K562 (cell line): ENCODE measurements around the gene RHD. TPM values are rescaled to one million over a fixed set of nuclear protein-coding genes. Genes with fewer than 3 reads are reported as not detected.

Experiments used
- ATF4 ChIP-seq: fragments of 450-650 bp; formaldehyde crosslinking; IDR thresholded peaks from 2 replicates; pipeline ENCODE4 v1.4.0; 2022; ENCODE audit warnings: mild to moderate bottlenecking, moderate library complexity
- ATF6 ChIP-seq: sonication (generic); formaldehyde crosslinking; IDR thresholded peaks from 2 replicates; pipeline ENCODE4 v1.4.0; 2020; ENCODE audit warnings: mild to moderate bottlenecking, missing genetic modification reagents
- BCOR ChIP-seq: fragments of 450-650 bp; IDR thresholded peaks from 2 replicates; pipeline ENCODE4 v1.6.1; 2016
- C11orf30 ChIP-seq: fragments of 450-650 bp; IDR thresholded peaks from 2 replicates; pipeline ENCODE4 v1.6.1; 2016; ENCODE audit warnings: low read depth, mild to moderate bottlenecking
- CREM ChIP-seq: IDR thresholded peaks from 2 replicates; pipeline ENCODE4 v1.6.1; 2014; ENCODE audit warnings: antibody characterized with exemption, low read depth
- ESRRA ChIP-seq: fragments of 450-650 bp; IDR thresholded peaks from 2 replicates; pipeline ENCODE4 v1.6.1; 2014; ENCODE audit warnings: low read depth, mild to moderate bottlenecking, moderate library complexity, borderline replicate concordance
- ETS1 ChIP-seq: conservative IDR thresholded peaks from 2 replicates; pipeline ENCODE4 v1.6.1; 2011; ENCODE audit warnings: low read depth, mild to moderate bottlenecking, low read length; ENCODE audit not compliant: control insufficient read depth
- EWSR1 ChIP-seq: fragments of 450-650 bp; IDR thresholded peaks from 2 replicates; pipeline ENCODE4 v1.6.1; 2018; ENCODE audit warnings: borderline replicate concordance, mild to moderate bottlenecking, low read depth, moderate library complexity; ENCODE audit not compliant: partially characterized antibody
- FOXJ3 ChIP-seq: sonication (generic); formaldehyde crosslinking; IDR thresholded peaks from 2 replicates; pipeline ENCODE4 v1.4.0; 2020; ENCODE audit warnings: mild to moderate bottlenecking, missing genetic modification reagents
- GTF2E2 ChIP-seq: fragments of 200-800 bp; sonication (Bioruptor generic); IDR thresholded peaks from 2 replicates; pipeline ENCODE4 v1.6.1; 2016; ENCODE audit warnings: missing genetic modification characterization, missing compliant biosample characterization
- HBP1 ChIP-seq: fragments of 450-650 bp; formaldehyde crosslinking; IDR thresholded peaks from 2 replicates; pipeline ENCODE4 v1.4.0; 2022; ENCODE audit warnings: missing genetic modification characterization
- MAZ ChIP-seq, 2 experiments: fragments of 450-650 bp in 1 of 2; sonication (generic) in 1 of 2; formaldehyde crosslinking; IDR thresholded peaks in 1 of 2; conservative IDR thresholded peaks in 1 of 2; 2 replicates each; pipeline versions ENCODE4 v1.4.0 to v1.5.0; 2020; ENCODE audit warnings: mild to moderate bottlenecking in 1 of 2, missing genetic modification reagents in 1 of 2
- MNT ChIP-seq, 2 experiments: fragments of 450-650 bp; conservative IDR thresholded peaks; 2 replicates each; pipeline ENCODE4 v1.6.1; 2017; ENCODE audit warnings: mild to moderate bottlenecking in 2 of 2, moderate library complexity in 2 of 2
- POLR2B ChIP-seq: fragments of 450-650 bp; IDR thresholded peaks from 2 replicates; pipeline ENCODE4 v1.6.1; 2018; ENCODE audit warnings: low read depth; ENCODE audit not compliant: partially characterized antibody
- ZNF134 ChIP-seq: fragments of 250-450 bp; sonication (Bioruptor Pico); conservative IDR thresholded peaks from 2 replicates; pipeline ENCODE4 v1.4.0; 2020
- ZNF395 ChIP-seq: fragments of 200-800 bp; sonication (Bioruptor generic); IDR thresholded peaks from 2 replicates; pipeline ENCODE4 v1.6.1; 2017; ENCODE audit warnings: missing genetic modification characterization, missing compliant biosample characterization
- polyA plus RNA-seq, 8 experiments: library from polyadenylated mRNA; depleted of rRNA in 4 of 8; stranded (reverse) in 5 of 8; unstranded in 3 of 8; fragments of >200 nt; fragmentation: Nextera tagmentation in 2 of 8; fragmentation: Illumina TruSeq in 1 of 8; extraction: Ambion mirVana in 2 of 8; extraction: Trizol in 1 of 8; gene quantifications; 2 replicates each; pipeline versions ENCODE4 v1.2.1 to v1.2.3, GENCODE V29; 2011 to 2014; ENCODE audit warnings: inconsistent platforms in 1 of 8, missing spikeins in 1 of 8
- total RNA-seq, 7 experiments: library from RNA; depleted of rRNA in 6 of 7; stranded (reverse); fragments of >200 nt in 6 of 7; fragmentation: Illumina TruSeq in 2 of 7; extraction: Trizol in 2 of 7; gene quantifications; 2 replicates each; pipeline versions ENCODE4 v1.2.1 to v1.2.3, GENCODE V29; 2011 to 2021; ENCODE audit warnings: low replicate concordance in 1 of 7

The RHD gene
- total and polyA plus RNA-seq, 9 of the 15 experiments (the other 6 are each of a cell fraction or from before 2014, with no cell fraction given) = 8.8 to 32.4 (median 15.0) TPM

GRCh38 chr1:25338188-25338981 lies 66.1 kb downstream of the RHD start, which contains the start of gene TMEM50A (continued):
- TF ChIP-seq ZNF134 (CRISPR knock-in tag) (no peak), FOXJ3 (no peak), C11orf30 (peak; percentile 38; the same call in 1 of the 2 replicates), ATF4 (CRISPR knock-in tag) (no peak), GTF2E2 (peak; percentile 70; the same call in 1 of the 2 replicates), POLR2B (peak; percentile 91), MAZ (CRISPR knock-in tag; conservative IDR thresholded peaks at IDR 0.05 in 1 of 2, IDR thresholded peaks at IDR 0.05 in 1 of 2) (peak in 1 of 2 experiments; percentile 82; a peak in 2 of 4 replicates), EWSR1 (no peak), ATF6 (CRISPR knock-in tag) (peak; percentile 40; the same call in 1 of the 2 replicates), CREM (peak; percentile 27), MNT (conservative IDR thresholded peaks at IDR 0.05) (peak; percentile 75 to 90), HBP1 (CRISPR knock-in tag) (peak; percentile 62; the same call in 1 of the 2 replicates), ESRRA (peak; percentile 42; the same call in 1 of the 2 replicates), ZNF395 (CRISPR knock-in tag) (0 out of 2 replicates have a peak, but pooled peaks have one; percentile 29), BCOR (peak; percentile 64; the same call in 1 of the 2 replicates), ETS1 (peak; percentile 60; the same call in 1 of the 2 replicates)
